ENCODE measurements around the gene SLC9A9.

The SLC9A9 gene

DNA sequence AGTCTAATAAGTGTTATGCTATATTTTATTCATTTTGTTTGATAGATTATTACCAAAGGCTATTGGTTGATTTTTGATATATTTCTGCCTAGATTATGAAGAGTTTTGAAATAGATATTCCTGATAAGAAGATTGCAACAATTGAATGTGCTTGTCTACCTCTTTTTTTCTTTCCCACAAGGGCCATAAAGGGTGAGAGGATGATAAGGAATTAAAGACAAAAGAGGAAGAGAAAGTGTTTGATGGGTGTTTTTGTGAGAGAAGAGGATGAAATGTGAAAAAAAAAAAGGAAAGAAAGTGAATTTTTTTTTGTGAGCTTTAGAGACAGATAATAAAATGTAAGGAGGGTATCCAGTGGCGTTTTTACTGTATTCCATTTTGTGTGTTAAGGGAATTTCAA, 484.3 kb downstream of the SLC9A9 start:
- intact Hi-C loops (cut with DNase I) = no loop called here
- no peak for DNase-seq

DNA sequence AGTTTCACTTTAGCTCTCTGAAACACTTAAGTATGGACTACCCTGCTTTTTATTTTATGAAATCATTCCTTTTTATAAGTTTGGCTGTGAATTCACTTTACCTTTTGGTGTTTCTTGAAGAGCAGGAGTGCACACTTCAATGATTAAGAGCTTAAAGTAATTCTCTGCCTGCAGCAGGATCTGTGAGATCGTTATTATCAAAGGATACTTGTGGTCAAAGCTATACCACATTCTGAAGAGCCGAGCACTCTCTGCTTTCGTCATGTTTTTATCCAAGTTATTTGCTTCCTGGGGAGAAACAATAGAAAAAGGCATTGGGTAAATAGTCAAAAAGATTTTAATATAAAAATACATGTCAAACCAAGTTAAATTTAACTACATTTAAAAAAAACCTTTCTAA, 485.0 kb downstream of the SLC9A9 start:
- no peak for DNase-seq
- intact Hi-C loops (cut with DNase I) = no loop called here

DNA sequence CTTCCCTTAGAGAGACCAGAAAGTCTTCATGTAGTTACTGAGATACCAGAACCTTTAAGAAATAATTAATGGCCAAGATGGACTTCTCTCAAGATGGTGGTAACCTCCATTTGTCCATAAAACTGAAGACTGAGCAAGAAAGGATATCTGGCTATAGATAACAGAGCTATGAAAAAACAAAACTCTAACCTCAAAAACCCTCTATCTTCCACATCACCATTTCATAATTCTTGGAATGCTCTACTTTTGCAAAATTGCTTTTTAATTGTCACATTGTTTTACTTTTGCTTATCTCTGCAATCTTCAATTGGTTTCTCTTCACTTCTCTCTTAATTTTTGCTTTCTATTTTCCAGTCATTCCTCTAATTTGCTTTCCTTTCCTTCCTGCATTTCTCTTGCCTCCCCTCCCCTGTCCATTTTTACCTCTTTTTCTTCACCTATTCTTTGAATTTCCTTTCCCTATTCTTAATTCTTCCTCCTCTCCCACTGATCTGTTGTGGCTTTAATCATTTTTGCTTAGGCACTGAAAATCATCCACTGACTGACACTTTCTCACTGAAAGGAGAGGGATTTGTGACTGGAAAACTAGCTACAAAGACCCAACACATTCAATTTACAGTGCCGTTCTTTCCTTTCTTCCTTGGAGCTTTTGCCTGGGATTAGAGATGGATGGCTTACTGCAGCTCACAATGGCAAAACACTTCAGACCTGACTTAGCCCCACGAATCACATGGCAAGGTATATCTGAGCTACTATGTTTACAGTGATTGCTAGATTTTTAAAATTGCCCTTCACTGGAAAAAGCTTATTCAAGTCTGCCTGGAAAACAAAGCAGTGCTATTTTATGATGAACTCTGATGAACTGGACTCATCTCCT, 485.9 kb downstream of the SLC9A9 start:
- intact Hi-C loops (cut with DNase I) = no loop called here
- DNase-seq = no peak

DNA sequence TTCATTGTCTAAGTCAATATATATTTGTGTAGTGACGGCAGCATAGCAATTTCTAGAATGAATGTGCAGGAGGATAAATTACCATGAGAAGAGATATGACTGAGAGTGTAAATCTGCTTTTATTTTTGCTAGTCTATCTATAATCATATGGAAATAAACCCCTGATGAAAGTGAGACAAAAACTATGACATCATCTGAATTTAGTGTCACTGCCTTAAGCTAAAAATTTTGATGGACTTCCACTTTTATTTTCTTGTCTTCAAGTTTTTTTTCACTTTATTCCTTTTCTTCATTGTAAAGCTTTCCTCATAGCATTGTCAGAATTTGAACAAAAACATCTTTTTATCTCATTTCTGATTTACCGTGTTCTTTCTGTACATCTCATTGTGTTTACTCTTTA, 486.7 kb downstream of the SLC9A9 start:
- DNase-seq = no peak
- intact Hi-C loops (cut with DNase I) = no loop called here

DNA sequence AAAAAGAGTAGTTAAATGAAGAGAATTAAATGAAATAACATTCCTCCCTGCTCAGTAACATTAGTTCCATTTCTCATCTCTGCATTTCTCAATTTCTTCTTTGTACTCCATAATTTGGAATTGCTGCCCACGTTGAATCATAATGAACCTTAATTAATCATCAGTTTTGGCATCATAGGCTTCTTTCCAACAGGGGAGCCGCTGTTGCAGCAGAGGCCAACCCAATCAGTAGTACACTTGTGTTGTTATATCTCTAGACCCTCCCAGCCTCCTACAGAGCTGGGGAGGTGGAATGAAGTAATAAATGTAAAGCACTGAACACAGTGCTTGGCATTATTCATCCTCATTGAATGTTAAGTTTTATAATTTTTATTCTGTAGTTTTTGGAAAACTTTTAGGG, 488.0 kb downstream of the SLC9A9 start:
- intact Hi-C loops (cut with DNase I) = no loop called here
- peak in 28 of 42 donors; percentile 7 to 81 (median 30) for DNase-seq

DNA sequence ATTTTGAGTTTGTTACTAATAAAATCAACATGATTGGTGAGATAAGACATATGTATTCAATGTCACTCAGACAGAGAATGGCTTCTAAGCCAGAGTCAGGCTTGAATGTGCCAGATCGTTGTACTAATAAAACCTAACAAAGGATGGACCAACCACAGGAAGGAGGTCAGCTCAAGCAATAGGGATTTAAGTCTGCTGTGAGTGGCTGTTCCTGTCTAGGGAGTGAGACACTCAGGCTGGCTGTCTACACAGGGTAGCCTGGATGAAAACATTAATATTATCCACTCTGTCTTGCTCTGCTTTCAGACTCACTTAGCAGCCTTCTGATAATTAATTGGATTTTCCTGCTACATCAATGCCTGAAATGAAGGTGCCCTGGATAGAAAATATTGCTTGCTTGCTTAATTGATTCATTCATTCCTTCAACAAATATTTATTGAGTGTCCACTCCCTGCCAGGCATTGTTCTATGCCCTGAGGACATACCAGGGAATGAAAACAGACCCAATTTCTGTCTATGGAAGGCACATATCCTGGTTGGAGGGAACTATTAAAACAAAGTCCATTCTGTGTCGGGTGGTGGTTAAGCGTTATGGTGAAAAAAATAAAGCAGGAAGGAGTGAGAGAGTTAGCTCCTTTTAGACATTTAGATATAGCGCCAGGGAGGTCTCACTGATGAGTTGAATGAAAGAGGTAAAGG, 489.3 kb downstream of the SLC9A9 start:
- intact Hi-C loops (cut with DNase I) = no loop called here
- DNase-seq = no peak

DNA sequence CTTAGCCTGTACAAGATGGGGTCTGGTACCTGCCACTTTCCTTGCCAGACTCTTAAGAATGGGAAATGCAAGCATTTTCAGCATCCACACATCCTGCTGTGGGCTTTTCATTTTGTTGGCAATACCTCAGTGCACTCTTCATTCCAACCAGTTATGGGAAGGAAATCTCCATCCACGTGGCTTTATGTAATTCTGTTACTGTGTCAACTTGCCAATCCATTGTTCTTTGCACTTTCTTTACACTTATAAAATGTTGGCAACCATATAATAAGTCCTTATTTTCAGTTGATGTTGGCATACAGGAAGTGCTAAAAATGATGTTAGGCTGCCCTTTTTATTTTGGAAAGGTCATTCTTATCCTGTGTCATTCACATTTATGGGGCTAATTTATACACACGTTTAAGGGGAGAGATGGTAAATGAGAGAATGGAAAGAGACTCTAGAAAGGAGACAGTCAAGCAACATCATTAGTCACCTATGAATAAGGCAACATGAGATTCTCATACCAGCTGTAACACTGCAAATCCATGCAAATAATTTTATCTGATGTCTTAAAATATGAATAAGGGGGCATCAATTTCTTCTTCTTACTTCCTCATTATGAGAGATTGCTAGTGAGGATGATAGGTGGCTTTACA, 490.0 kb downstream of the SLC9A9 start:
- intact Hi-C loops (cut with DNase I) = no loop called here
- DNase-seq = no peak

DNA sequence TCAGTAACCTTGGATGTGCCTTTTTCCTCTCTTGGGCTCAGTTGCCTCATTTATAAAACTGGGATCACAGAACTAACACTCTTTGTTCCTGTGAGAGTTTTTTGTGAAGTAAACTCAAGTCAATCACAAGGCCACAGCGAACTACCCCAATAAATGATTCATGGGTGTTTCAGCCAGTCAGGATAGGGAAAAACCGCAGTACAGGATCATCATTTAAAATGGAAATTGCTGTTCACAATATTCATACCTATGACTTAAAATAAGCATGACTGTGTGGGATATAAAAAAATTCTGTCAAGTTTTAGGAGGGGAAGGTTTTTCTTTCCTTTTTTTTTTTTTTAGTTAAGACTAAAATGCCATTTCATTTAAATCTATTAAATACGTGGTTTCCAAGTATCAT, 490.6 kb downstream of the SLC9A9 start:
- intact Hi-C loops (cut with DNase I) = no loop called here
- no peak for DNase-seq

DNA sequence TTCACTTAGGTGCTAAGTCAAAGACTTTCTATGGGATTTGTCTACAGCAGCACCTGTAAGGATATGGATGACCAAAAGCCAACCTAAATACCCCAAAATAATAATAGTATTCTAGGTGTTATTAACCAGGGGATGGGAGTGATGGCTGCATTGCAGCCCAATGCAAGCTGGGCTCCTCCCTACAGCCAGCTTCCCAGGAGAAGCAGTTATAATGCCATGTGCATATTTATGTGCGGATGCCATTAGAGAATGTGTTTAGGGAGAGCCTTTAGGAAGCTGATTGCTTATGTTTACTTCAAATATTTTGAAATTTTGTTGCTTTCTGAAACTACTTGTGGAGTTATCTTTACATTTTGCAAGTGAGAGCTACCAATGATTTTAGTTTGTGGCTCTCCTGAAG, 491.4 kb downstream of the SLC9A9 start:
- intact Hi-C loops (cut with DNase I) = no loop called here
- no peak for DNase-seq

DNA sequence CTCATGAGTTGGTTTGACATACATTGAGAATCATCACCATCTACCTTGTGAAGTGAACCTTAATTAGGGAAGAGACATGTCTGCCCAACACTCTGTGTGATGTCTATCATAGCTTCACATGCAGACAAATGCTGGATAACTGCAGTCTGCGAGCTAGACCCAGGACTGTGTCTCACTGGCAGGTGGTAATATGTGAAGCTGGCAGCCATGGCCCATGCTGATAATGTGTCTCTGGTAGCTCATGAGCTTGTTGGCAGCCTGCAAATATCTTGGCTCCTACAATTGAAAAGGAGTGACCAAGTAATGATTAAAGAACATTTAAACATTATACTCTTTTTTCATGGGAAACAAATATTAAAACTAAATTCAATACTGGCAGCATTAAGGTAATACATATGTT, 493.9 kb downstream of the SLC9A9 start:
- intact Hi-C loops (cut with DNase I) = no loop called here
- DNase-seq = no peak

DNA sequence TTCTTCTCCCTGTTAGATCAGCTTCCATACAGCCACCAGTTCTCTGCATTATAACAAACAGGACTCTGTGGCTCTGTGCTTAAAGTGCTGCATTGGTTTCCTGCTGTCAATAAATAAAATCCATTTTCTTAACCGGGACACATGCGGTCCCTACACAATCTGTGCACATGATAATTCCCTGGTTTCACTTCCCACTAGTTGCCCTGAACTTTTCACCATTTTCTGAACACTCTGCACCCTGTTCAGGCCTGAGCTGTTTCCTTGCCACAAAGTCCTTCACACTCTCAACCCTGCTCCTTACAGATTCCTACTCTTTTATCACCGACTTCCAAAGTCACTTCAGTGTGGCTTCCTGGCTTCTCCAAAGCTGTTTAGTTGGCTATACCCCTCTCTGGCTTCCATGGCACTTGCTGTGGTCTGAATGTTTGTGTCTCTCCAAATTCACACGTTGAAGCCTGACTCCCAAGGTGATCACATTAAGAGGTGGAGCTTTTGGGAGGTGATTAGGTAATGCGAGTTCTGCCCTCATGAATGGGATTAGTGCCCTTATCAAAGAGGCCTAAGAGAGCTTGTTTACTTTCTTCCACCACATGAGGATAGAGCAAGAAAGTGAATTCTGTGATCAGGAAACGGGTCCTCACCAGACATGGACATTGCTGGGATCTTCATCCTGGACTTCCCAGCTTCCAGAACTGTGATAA, 495.3 kb downstream of the SLC9A9 start:
- intact Hi-C loops (cut with DNase I) = no loop called here
- no peak for DNase-seq

DNA sequence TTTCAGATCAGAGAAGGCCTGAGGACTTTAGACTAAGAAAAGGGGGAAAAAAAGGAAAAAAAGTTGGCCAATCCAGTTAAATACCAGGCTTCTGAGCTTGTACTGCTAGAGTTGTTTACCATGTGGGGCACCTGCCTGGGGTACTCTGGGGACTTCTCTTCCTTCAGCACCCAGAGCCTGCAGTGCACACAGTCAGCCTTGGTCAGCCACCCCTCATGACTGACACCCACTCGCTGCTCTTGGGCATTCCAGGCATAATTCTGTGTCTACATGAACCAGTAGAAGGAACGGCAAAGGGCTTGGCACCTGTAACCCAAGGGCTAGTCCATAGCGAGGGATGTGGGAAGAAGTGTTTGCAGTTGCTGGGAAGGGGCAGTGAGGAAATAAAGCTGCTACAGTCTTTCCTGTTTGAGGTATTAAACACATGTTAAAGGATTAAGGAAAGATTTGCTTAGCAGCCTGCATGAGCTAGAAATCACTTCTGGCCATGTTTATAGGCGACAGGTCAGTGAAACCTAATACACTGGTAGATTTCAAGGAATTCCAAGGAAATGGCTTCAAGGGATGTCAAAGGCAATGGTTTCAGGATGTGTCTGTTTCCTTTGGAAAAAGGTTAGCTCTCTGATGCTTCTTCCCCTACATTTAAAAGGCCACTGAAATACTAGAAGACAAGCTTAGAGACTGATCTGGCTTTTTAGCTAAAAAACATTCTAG, 496.2 kb downstream of the SLC9A9 start:
- intact Hi-C loops (cut with DNase I) = no loop called here

DNA sequence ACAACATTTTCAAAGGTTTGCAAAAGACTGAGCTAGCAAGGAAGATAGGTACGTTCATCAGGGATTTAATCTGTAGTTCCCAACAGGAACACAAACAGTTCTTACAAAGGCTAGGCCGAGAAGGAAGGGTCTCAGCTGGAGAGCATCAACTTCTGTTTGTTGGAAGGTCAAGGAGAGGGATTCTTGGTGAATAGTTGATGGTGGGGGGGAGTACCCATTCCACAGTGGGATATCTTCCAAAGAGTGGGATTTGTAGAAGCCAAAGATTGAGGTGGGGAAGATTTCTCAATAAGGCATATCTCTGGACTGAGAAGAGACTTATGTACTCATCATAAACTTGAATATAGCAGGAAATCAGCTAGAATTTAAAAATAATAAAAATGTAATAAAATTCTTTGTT, 496.9 kb downstream of the SLC9A9 start:
- DNase-seq = no peak
- intact Hi-C loops (cut with DNase I) = no loop called here

More for the DNA sequence above, 496.2 kb downstream of the SLC9A9 start:
- DNase-seq = no peak

DNA sequence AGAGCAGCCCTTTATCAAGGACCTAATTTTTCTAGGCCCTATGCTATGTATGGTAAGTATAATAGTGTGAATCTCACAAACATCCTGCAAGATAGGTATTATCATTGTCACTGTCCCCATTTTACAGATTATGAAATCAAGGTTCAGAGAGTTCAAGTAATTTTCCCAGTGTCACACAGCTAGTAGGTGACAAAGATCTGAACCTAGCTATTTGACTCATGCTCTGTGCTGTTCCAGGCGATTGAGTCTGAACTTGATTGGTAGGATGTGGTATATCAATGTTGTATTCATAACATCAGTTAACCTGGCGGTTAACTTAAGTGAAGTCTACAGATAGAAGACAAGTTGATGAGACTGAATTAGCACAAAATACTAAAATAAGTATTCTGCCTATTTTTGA, 498.8 kb downstream of the SLC9A9 start:
- intact Hi-C loops (cut with DNase I) = no loop called here
- no peak for DNase-seq

DNA sequence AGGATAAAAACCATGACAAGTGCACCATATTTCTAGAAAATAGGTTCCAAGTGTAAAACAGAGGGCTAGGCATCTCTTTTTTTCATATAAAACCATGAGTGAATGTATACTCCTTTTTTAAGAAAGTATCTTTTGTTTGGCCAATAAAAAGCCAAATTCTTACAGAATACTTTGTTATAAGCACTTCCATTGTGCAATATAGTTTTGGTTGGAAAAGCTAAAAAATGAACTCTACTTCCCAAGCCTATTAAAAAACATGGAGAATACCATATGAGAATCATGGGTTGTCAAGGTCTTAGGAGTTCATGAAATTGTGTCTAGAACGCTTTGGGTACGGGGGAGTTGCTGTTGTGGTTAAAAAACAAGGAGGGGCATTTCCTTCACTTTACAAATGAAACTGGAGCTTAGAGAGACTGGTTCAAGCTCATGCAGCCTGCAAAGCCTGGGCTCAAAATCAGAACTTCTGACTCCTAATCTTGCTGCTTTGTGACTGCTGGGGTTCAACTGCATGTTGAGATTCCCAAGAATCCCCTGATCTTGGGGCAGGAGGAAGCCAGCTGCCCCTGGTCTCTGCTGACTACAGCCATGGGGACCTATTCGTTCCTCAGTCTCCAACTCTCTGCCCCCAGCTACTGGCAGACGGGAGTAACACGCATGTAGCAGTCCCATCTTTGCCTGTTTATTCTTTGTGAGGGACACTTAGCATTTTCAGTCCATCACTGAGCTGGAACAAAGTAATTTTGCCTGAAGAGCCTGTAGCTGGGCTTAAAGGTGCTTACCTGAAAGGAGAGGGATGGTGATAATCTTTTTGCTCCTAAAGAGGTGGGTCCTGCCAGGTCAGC, 499.6 kb downstream of the SLC9A9 start:
- intact Hi-C loops (cut with DNase I) = no loop called here
- DNase-seq = no peak

DNA sequence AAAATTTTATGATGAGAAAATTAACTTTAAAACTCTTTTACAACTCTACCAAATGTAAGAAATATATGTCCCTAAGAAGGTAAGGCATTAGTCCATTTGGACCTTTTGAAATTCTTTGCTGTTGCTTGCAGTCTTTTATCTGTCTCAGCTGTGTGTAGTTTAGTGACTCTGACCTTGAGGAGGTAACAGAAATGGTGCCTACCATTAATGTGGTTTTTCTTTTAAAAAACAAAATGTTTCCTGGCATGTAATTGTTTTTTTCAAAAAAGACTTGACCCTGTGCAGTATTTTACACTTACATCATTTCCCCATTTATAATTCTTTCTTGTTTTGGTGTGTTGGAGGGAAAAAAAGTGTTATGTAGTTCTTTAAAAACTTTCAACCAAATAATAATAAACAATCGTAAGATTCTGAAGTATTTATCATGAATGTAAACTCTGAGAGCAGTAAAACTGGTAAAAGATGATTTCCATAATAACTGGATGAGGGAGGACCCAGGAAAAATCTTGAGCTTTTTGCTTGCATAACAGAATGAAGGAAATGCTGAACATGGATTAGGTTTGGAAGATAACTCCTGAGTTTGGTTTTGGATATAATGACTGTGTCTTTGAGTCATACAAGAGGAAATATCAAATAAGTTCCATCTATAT, 503.6 kb downstream of the SLC9A9 start:
- no peak for DNase-seq
- intact Hi-C loops (cut with DNase I) = no loop called here

DNA sequence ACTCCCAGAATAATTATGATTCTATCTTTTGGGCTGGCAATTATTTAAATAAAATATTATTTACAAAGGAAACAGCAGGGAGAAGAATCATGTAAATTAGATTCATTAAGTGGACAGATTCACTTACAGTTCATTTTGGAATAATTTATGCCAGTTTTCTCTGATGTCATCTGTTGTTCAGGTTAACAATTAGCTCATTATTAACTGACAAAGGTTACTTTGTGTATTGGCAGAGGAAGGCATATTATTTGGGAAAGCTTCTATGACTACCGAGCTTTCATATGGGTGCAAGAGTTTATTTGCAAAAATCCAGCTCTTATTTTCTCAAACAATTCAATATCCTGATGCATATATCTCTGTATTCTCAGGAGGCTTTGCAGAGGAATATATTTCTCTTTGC, 504.3 kb downstream of the SLC9A9 start:
- intact Hi-C loops (cut with DNase I) = no loop called here
- DNase-seq = no peak

DNA sequence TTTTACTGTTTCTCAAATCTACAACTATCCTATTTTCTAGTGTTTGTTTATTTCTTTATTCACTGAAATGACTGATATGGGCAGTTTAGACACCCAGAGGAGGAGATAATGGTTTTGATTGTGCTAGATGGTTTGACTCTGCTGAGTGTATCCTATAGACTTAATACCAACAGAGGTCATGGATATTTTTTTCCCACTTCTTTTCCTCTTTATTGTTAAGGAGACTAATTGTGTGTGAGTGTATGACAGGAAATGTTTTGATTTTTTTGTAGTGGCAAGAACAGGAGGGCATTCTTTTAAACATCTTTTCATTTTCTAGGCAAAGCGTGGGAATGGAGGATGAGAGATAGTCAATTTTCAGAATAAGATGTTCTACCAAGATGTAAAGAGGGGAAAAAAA, 505.2 kb downstream of the SLC9A9 start:
- DNase-seq = no peak
- intact Hi-C loops (cut with DNase I) = no loop called here
